ENCODE measurements around the gene AGBL4.

Gene AGBL4

GRCh38 chr1:48602349-48602748 is 1421.4 kb downstream of the AGBL4 start:
- no peak for DNase-seq (ENCODE audit: extremely low read depth, low read depth)
- no peak for TF ChIP-seq CTCF (IDR thresholded peaks at IDR 0.05; ENCODE audit: low read depth, low read length)

- TF ChIP-seq CTCF (IDR thresholded peaks at IDR 0.05; ENCODE audit: low read depth, low read length) = no peak
- no peak for DNase-seq (ENCODE audit: extremely low read depth, low read depth)
Observed at GRCh38 chr1:48600182-48600581, 1423.6 kb downstream of the AGBL4 start.

- no peak for DNase-seq (ENCODE audit: extremely low read depth, low read depth)
- TF ChIP-seq CTCF (IDR thresholded peaks at IDR 0.05; ENCODE audit: low read depth, low read length) = no peak
Observed at GRCh38 chr1:48597663-48598062, 1426.1 kb downstream of the AGBL4 start.

GRCh38 chr1:48596046-48596445 is 1427.7 kb downstream of the AGBL4 start:
- TF ChIP-seq CTCF (IDR thresholded peaks at IDR 0.05; ENCODE audit: low read depth, low read length) = no peak
- DNase-seq (ENCODE audit: extremely low read depth, low read depth) = no peak

- DNase-seq (ENCODE audit: extremely low read depth, low read depth) = no peak
- no peak for TF ChIP-seq CTCF (IDR thresholded peaks at IDR 0.05; ENCODE audit: low read depth, low read length)
Observed at GRCh38 chr1:48595613-48596012, 1428.1 kb downstream of the AGBL4 start.

- no peak for TF ChIP-seq CTCF (IDR thresholded peaks at IDR 0.05; ENCODE audit: low read depth, low read length)
- DNase-seq (ENCODE audit: extremely low read depth, low read depth) = no peak
Observed at GRCh38 chr1:48592330-48592729, 1431.4 kb downstream of the AGBL4 start.

- TF ChIP-seq CTCF (IDR thresholded peaks at IDR 0.05; ENCODE audit: low read depth, low read length) = no peak
- no peak for DNase-seq (ENCODE audit: extremely low read depth, low read depth)
Observed at GRCh38 chr1:48591181-48591580, 1432.6 kb downstream of the AGBL4 start.

Measured in AG09319 (cell line).